Naive thymus-derived CD8-positive, alpha-beta T cell (primary cell): ENCODE measurements around the gene POLR3G. TPM values are rescaled to one million over a fixed set of nuclear protein-coding genes. Genes with fewer than 3 reads are reported as not detected.

Source experiments
- ATAC-seq, 2 donors: fragments of 150-1000 bp; cut with Tn5 transposase in 1 of 2; sonication (Bioruptor Pico), chemical (Tn5 transposase) in 1 of 2; 1 replicate in 1 of 2; 2 replicates in 1 of 2; pipeline ENCODE4 v1.10.0; 2021; ENCODE audit warnings: mild to moderate bottlenecking in 2 of 2, moderate library complexity in 2 of 2
- POLR2A ChIA-PET: fragments of 350-600 bp; sonication (Branson Sonifier 250); formaldehyde crosslinking; loops from one replicate; lab custom pipeline; 2021; ENCODE audit warnings: antibody characterized with exemption; lab: Charles Lee
- DNase-seq, 10 donors: peaks; one replicate each; pipeline versions ENCODE4 v3.0.0 to v3.0.0-alpha.2; 2020 to 2022
- H3K27ac Mint-ChIP-seq, 10 donors: one replicate each; pipeline ENCODE4 v1.8.0; 2020 to 2022; ENCODE audit warnings: mild to moderate bottlenecking in 10 of 10, mixed read lengths in 10 of 10, moderate library complexity in 4 of 10, inconsistent platforms in 1 of 10
- H3K27me3 Mint-ChIP-seq, 5 donors: one replicate each; pipeline ENCODE4 v1.8.0; 2021 to 2022; ENCODE audit warnings: mixed read lengths in 5 of 5
- H3K36me3 Mint-ChIP-seq, 3 donors: one replicate each; pipeline ENCODE4 v1.8.0; 2020 to 2022; ENCODE audit warnings: mixed read lengths in 3 of 3, mild to moderate bottlenecking in 2 of 3, inconsistent platforms in 1 of 3
- H3K4me1 Mint-ChIP-seq, 4 donors: one replicate each; pipeline ENCODE4 v1.8.0; 2021 to 2022; ENCODE audit warnings: mixed read lengths in 4 of 4
- H3K4me3 Mint-ChIP-seq, 10 donors: one replicate each; pipeline ENCODE4 v1.8.0; 2020 to 2022; ENCODE audit warnings: mild to moderate bottlenecking in 10 of 10, mixed read lengths in 10 of 10, moderate library complexity in 6 of 10, inconsistent platforms in 1 of 10
- H3K9me3 Mint-ChIP-seq, 9 donors: one replicate each; pipeline ENCODE4 v1.8.0; 2020 to 2022; ENCODE audit warnings: mixed read lengths in 9 of 9, mild to moderate bottlenecking in 3 of 9, inconsistent platforms in 1 of 9, moderate library complexity in 1 of 9
- polyA plus RNA-seq, 3 donors: library from polyadenylated mRNA; unstranded; fragments of 300-500 nt; fragmentation: Illumina TruSeq; gene quantifications; one replicate each; pipeline ENCODE4 v1.2.3, GENCODE V29; 2021
- total RNA-seq, 8 experiments: library from RNA in 2 of 8; stranded (reverse) in 2 of 8; gene quantifications; one replicate each; pipeline ENCODE4 v1.2.3 and lab custom pipeline; 2021 to 2026

The POLR3G gene
- total and polyA plus RNA-seq, 5 experiments from 2014 or later: 1.9 to 3.2 (median 2.8) TPM

DNA sequence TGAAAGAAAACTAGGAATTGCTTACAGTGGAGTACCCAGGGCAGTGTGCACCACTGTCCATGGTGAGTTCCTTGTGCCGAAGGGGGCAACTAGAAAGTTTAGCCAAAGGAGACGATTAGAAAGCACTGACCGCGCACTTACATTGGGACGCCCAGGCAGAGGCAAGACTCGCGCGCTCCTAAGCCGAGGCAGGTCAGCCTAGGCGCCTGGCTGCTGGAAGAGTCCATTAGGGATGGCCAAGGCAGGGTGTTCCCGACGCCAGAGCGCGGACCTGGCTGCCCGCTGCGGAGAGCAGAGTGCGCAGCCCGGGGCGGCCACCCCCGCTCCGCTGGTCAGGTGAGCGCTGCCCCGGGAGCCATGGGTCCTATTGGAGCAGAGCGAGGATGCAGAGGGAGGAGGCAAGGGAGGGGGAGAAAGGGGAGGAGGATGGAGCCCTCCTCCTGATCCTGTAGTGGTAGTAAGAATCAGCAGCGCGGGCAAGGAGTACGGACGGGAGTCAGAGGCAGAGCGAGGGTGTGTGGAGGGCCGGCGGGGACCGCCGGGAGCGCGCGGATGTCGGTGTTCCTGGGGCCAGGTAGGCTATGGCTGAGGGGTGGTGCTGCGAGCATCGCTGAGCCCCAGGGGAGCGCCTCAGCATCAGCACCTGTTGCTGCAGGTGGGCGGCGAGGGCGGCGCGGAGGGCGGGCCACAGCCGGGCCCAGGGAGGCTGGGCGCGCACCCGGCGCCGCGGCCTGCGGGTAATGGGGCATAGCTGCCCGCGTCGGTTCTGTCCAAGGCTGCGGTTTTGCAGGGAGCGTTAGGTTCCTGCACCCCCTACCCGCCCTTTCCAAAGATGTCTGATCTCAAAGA, 83.9 kb downstream of the POLR3G start, which contains the start of gene ADGRV1:
TSS of gene ADGRV1 (plus strand) at position 454 of the 849 bp plus-strand sequence. CDS start at position 553, 99 bp downstream.
- peaks cover 3 to 19% (median 11%) of the 10 kb centered on the region in 4 donors for H3K4me1 Mint-ChIP-seq
- H3K9me3 Mint-ChIP-seq: no peaks in the 10 kb centered on the region
- peak; percentile 62 to 68 for ATAC-seq
- H3K36me3 Mint-ChIP-seq: no peaks in the 10 kb centered on the region
- peaks cover 27 to 86% (median 51%) of the 10 kb centered on the region in 5 donors for H3K27me3 Mint-ChIP-seq
- no peak within 1 kb of the TSS for H3K27ac Mint-ChIP-seq
- DNase-seq: peak in 2 of 10 donors; percentile 6 to 11
- POLR2A ChIA-PET: no interaction called here
- peak within 1 kb of the TSS; percentile 29 to 78 (median 62) for H3K4me3 Mint-ChIP-seq

DNA sequence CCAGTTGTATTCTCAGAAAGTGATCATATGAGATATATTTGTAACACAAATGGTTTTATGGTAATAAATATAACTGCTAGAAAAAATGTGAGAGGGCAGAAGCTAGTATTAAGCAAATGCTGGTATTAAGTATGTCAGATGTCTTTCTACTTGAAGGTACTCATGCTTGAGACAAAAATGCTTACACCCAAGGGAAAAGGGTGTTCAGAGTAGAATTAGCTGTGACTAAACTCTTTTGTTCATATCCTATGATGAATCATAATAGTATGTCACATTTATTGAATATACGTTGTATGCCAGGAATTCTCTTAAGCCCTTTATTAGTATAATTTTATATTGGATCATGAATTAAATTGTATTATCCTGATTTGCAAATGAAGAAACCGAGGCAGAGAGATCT, 86.1 kb downstream of the POLR3G start:
- H3K4me1 Mint-ChIP-seq: peaks cover 3 to 19% (median 11%) of the 10 kb centered on the region in 4 donors
- H3K4me3 Mint-ChIP-seq: no peak overlapping the region
- H3K9me3 Mint-ChIP-seq: peaks cover 0 to 5% (median 0%) of the 10 kb centered on the region in 9 donors
- H3K27ac Mint-ChIP-seq: no peak overlapping the region
- H3K36me3 Mint-ChIP-seq: peaks cover 0 to 4% (median 0%) of the 10 kb centered on the region in 3 donors
- peaks cover 29 to 83% (median 49%) of the 10 kb centered on the region in 5 donors for H3K27me3 Mint-ChIP-seq
- DNase-seq (no peak), ATAC-seq (no peak)
- POLR2A ChIA-PET: no interaction called here

DNA sequence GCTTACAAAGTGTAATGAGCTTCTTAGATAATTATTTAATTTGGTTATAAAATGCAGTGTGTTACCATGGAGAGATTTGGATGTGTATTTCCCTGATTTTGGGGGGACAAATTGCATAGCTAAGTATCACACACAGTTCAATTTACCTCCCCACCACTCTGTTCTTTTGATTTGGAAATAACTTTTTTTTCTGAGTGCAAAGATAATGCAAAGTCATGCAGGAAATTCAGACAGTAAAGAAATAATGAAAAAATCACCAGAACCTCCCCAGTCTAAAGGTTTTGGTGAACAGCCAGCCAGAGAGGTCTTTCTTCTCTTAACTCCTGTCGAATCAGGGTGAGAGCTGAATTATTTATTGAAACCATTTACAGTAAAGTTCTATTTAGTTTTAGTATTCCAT, 87.1 kb downstream of the POLR3G start:
- no peak overlapping the region for H3K4me3 Mint-ChIP-seq
- H3K27ac Mint-ChIP-seq: no peak overlapping the region
- H3K27me3 Mint-ChIP-seq: peaks cover 25 to 73% (median 44%) of the 10 kb centered on the region in 5 donors
- H3K4me1 Mint-ChIP-seq: peaks cover 3 to 19% (median 11%) of the 10 kb centered on the region in 4 donors
- peaks cover 0 to 4% (median 0%) of the 10 kb centered on the region in 3 donors for H3K36me3 Mint-ChIP-seq
- peaks cover 0 to 5% (median 0%) of the 10 kb centered on the region in 9 donors for H3K9me3 Mint-ChIP-seq
- DNase-seq: no peak
- no peak for ATAC-seq
- POLR2A ChIA-PET: no interaction called here

DNA sequence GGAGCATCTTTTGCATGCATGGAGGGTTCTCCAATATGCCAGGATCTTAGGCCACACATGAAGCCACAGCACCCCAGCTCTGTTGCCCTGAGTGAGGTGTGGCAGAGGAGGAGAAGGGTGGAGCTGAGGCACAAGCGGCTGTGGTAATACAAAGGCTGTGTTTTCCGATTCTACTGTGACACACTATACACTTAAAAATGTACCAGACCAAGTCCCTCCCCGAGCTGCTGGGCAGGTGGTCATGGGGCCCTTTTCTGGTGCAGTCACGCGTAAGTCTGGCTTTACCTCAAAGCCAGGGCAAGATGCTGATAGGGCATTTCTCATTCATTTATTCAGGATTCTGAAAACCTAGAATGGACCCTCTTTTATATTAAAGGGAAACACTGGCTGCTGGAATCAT, 87.7 kb downstream of the POLR3G start:
- H3K27me3 Mint-ChIP-seq: peaks cover 24 to 68% (median 41%) of the 10 kb centered on the region in 5 donors
- ATAC-seq (no peak), DNase-seq (no peak)
- H3K27ac Mint-ChIP-seq: no peak overlapping the region
- POLR2A ChIA-PET: no interaction called here
- H3K9me3 Mint-ChIP-seq: peaks cover 0 to 5% (median 0%) of the 10 kb centered on the region in 9 donors
- H3K4me3 Mint-ChIP-seq: no peak overlapping the region
- peaks cover 3 to 19% (median 11%) of the 10 kb centered on the region in 4 donors for H3K4me1 Mint-ChIP-seq
- peaks cover 0 to 4% (median 0%) of the 10 kb centered on the region in 3 donors for H3K36me3 Mint-ChIP-seq

DNA sequence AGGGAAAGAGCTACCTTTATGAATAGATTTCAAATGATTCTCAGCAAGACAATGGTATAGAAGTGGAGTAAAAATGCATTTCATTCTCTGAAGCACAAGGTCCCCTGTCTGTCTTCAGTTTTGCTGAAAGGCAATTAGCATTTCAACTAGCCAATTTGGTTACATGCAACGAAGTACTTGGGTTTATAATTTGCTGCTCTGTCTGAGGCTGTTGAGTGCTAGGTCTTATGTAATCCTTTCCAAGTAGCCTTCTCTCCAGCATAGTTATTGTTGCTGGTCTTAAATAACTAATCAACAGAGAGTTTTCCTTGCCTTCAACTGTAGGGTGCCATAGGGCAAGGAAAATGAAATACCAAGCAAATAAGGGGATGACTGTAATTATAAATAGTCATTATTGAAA, 88.4 kb downstream of the POLR3G start:
- ATAC-seq (no peak), DNase-seq (no peak)
- Mint-ChIP-seq H3K9me3 (peaks cover 0 to 5% (median 0%) of the 10 kb centered on the region in 9 donors), H3K4me3 (no peak overlapping the region), H3K4me1 (peaks cover 2 to 11% (median 8%) of the 10 kb centered on the region in 4 donors), H3K27me3 (peaks cover 18 to 66% (median 33%) of the 10 kb centered on the region in 5 donors), H3K27ac (no peak overlapping the region), H3K36me3 (peaks cover 0 to 4% (median 0%) of the 10 kb centered on the region in 3 donors)
- POLR2A ChIA-PET: no interaction called here

Other genes with a start within 250 kb of the POLR3G start
- gene CETN3, start 65.1 kb upstream of the POLR3G start, total RNA-seq: 10 to 100 TPM; 17.6 to 22.8 TPM
- gene CETN3, start 65.1 kb upstream of the POLR3G start, polyA plus RNA-seq: 10 to 100 TPM; 19.0 to 33.0 (median 26.7) TPM
- 10 to 100 TPM; 15.7 to 15.8 TPM for gene MBLAC2, start 93 bp upstream of the POLR3G start, total RNA-seq
- 1 to 10 TPM; 4.7 to 5.7 (median 5.3) TPM for gene MBLAC2, start 93 bp upstream of the POLR3G start, polyA plus RNA-seq
- 10 to 100 TPM; 25.1 to 26.9 TPM for gene LYSMD3, start 54.7 kb downstream of the POLR3G start, total RNA-seq
- 1 to 10 TPM; 6.6 to 8.4 (median 7.1) TPM for gene LYSMD3, start 54.7 kb downstream of the POLR3G start, polyA plus RNA-seq
- under 1 TPM; 0.08 to 0.13 TPM for gene ADGRV1, start 83.9 kb downstream of the POLR3G start, total RNA-seq
- gene ADGRV1, start 83.9 kb downstream of the POLR3G start, polyA plus RNA-seq: under 1 TPM in 1 of 3 donors, not detected in 2; 0.37 TPM